ENCODE results near the gene TBX2.

TBX2 gene

GRCh38 chr17:61402073-61402541, 2.5 kb downstream of the TBX2 start:
- DNase-seq (ENCODE audit: low read depth): no peak

GRCh38 chr17:61402978-61403800, 3.5 kb downstream of the TBX2 start:
- no peak for DNase-seq (ENCODE audit: low read depth)

GRCh38 chr17:61403801-61404662, 4.4 kb downstream of the TBX2 start:
- no peak for DNase-seq (ENCODE audit: low read depth)

- no peak for DNase-seq (ENCODE audit: low read depth)
Observed at GRCh38 chr17:61404663-61404912, 4.9 kb downstream of the TBX2 start.

GRCh38 chr17:61404913-61405685, 5.5 kb downstream of the TBX2 start:
- DNase-seq (ENCODE audit: low read depth): no peak

- DNase-seq (ENCODE audit: low read depth): no peak
Observed at GRCh38 chr17:61405686-61406536, 6.3 kb downstream of the TBX2 start.

- no peak for DNase-seq (ENCODE audit: low read depth)
Observed at GRCh38 chr17:61406537-61406845, 6.8 kb downstream of the TBX2 start.

- no peak for DNase-seq (ENCODE audit: low read depth)
Observed at GRCh38 chr17:61406971-61407911, 7.6 kb downstream of the TBX2 start.

GRCh38 chr17:61408151-61409041, 8.8 kb downstream of the TBX2 start:
- DNase-seq (ENCODE audit: low read depth): no peak

- no peak for DNase-seq (ENCODE audit: low read depth)
Observed at GRCh38 chr17:61409301-61410112, 9.9 kb downstream of the TBX2 start.

- peak; percentile 51 for DNase-seq (ENCODE audit: low read depth)
Observed at GRCh38 chr17:61410141-61411010, 10.7 kb downstream of the TBX2 start.

GRCh38 chr17:61411011-61411260, 11.3 kb downstream of the TBX2 start:
- DNase-seq (ENCODE audit: low read depth): no peak

GRCh38 chr17:61411261-61412142, 11.9 kb downstream of the TBX2 start:
- no peak for DNase-seq (ENCODE audit: low read depth)

- DNase-seq (ENCODE audit: low read depth): peak; percentile 48
Observed at GRCh38 chr17:61412143-61412859, 12.7 kb downstream of the TBX2 start.

- DNase-seq (ENCODE audit: low read depth): no peak
Observed at GRCh38 chr17:61412860-61413660, 13.4 kb downstream of the TBX2 start.

Data from T-helper 22 cell (primary cell).